Mononuclear cell (primary cell): ENCODE results near the gene MNAT1. TPM values are rescaled to one million over a fixed set of nuclear protein-coding genes. Genes with fewer than 3 reads are reported as not detected.

Experiments
- H3K27me3 ChIP-seq: 2 replicates; pipeline ENCODE4 v1.6.0; 2011; ENCODE audit warnings: low read length, control low read depth; ENCODE audit not compliant: insufficient read depth
- H3K4me1 ChIP-seq: 2 replicates; pipeline ENCODE4 v1.5.1; 2011; ENCODE audit warnings: mild to moderate bottlenecking, low read length, control low read depth; ENCODE audit not compliant: insufficient read depth
- H3K4me3 ChIP-seq: 2 replicates; pipeline ENCODE4 v1.5.1; 2011; ENCODE audit warnings: mild to moderate bottlenecking, low read length, moderate library complexity
- H3K9me3 ChIP-seq: 2 replicates; pipeline ENCODE4 v1.5.1; 2011; ENCODE audit warnings: low read depth, mild to moderate bottlenecking, control low read depth, low read length
- total RNA-seq: library from RNA; depleted of rRNA; stranded (reverse); fragments of >200 nt; gene quantifications from one replicate; pipeline ENCODE4 v1.2.3, GENCODE V29; 2012

MNAT1 gene
- total RNA-seq, 1 donor, result 23.2 TPM

GRCh38 chr14:61019537-61019936 lies 285.0 kb downstream of the MNAT1 start:
- H3K4me1 ChIP-seq, result no peaks in the 10 kb centered on the region
- H3K27me3 ChIP-seq, result no peaks in the 10 kb centered on the region
- H3K4me3 ChIP-seq, result no peak overlapping the region
- no peaks in the 10 kb centered on the region for H3K9me3 ChIP-seq

Other genes with a start within 250 kb of the MNAT1 start
- not detected for gene C14orf39, start 248.7 kb upstream of the MNAT1 start, total RNA-seq
- not detected for gene SIX6, start 225.6 kb upstream of the MNAT1 start, total RNA-seq
- not detected for gene SIX1, start 85.3 kb upstream of the MNAT1 start, total RNA-seq
- 0.10 TPM for gene SIX4, start 10.4 kb upstream of the MNAT1 start, total RNA-seq
- gene TRMT5, start 246.3 kb downstream of the MNAT1 start, total RNA-seq, result 2.9 TPM
- gene SLC38A6, start 246.5 kb downstream of the MNAT1 start, total RNA-seq, result 8.9 TPM